Caco-2 (cell line): Measurements from ENCODE around the gene CYB5D1. TPM values are rescaled to one million over a fixed set of nuclear protein-coding genes. Genes with fewer than 3 reads are reported as not detected.
A peak's percentile ranks its signal among the peaks of the same experiment; 100 is the strongest.

ENCODE experiments used
- BruUV-seq: library from RNA; stranded (reverse); fragments of 400-500 nt; replicated peaks from 2 replicates; lab custom pipeline; 2021; lab: Mats Ljungman, UMichigan
- CTCF ChIA-PET: fragments of 300-600 bp; sonication (Branson Sonifier 250); formaldehyde crosslinking; loops from one replicate; lab custom pipeline; 2022; ENCODE audit warnings: antibody characterized with exemption; lab: Charles Lee
- POLR2A ChIA-PET: fragments of 300-600 bp; sonication (Branson Sonifier 250); formaldehyde crosslinking; loops from one replicate; lab custom pipeline; 2022; ENCODE audit warnings: antibody characterized with exemption; lab: Charles Lee
- DNase-seq, 2 experiments: peaks; one replicate each; pipeline versions ENCODE4 v3.0.0 to v3.0.0-alpha.2; 2020 to 2022
- H3K27me3 ChIP-seq: replicated peaks from 2 replicates; pipeline ENCODE4 v1.6.0; 2011; ENCODE audit warnings: low read length; ENCODE audit not compliant: control insufficient read depth, insufficient read depth
- H3K36me3 ChIP-seq: 2 replicates; pipeline ENCODE4 v1.5.1; 2011; ENCODE audit warnings: low read length; ENCODE audit not compliant: control insufficient read depth, insufficient read depth
- H3K4me1 ChIP-seq: fragments of 250-450 bp; sonication (Bioruptor Pico); 2 replicates; pipeline ENCODE4 v1.5.1; 2020; ENCODE audit warnings: mild to moderate bottlenecking
- H3K4me3 ChIP-seq: 2 replicates; pipeline ENCODE4 v1.5.1; 2011; ENCODE audit warnings: low read depth, mild to moderate bottlenecking, control low read depth, low read length
- H3K9me3 ChIP-seq: fragments of 250-450 bp; sonication (Bioruptor Pico); 2 replicates; pipeline ENCODE4 v1.5.1; 2020; ENCODE audit warnings: mild to moderate bottlenecking, moderate library complexity
- H3K27ac Mint-ChIP-seq: one replicate; pipeline ENCODE4 v1.8.0; 2022; ENCODE audit warnings: mixed read lengths; ENCODE audit not compliant: unreplicated experiment
- H3K27me3 Mint-ChIP-seq: one replicate; pipeline ENCODE4 v1.8.0; 2022; ENCODE audit warnings: mixed read lengths; ENCODE audit not compliant: insufficient read depth, unreplicated experiment
- H3K36me3 Mint-ChIP-seq: one replicate; pipeline ENCODE4 v1.8.0; 2022; ENCODE audit warnings: mild to moderate bottlenecking, mixed read lengths; ENCODE audit not compliant: insufficient read depth, unreplicated experiment
- H3K4me1 Mint-ChIP-seq: one replicate; pipeline ENCODE4 v1.8.0; 2022; ENCODE audit warnings: low read depth, mixed read lengths; ENCODE audit not compliant: unreplicated experiment
- H3K4me3 Mint-ChIP-seq: one replicate; pipeline ENCODE4 v1.8.0; 2022; ENCODE audit warnings: mild to moderate bottlenecking, moderate library complexity, mixed read lengths; ENCODE audit not compliant: unreplicated experiment
- H3K9me3 Mint-ChIP-seq: one replicate; pipeline ENCODE4 v1.8.0; 2022; ENCODE audit warnings: mixed read lengths; ENCODE audit not compliant: unreplicated experiment
- intact Hi-C: fragments of 100-400 bp; cut with micrococcal nuclease; formaldehyde crosslinking; loops from one replicate; pipeline ENCODE4 v1.10.0; 2022; ENCODE audit not compliant: unreplicated experiment
- total RNA-seq: library from RNA; stranded (reverse); gene quantifications from 2 replicates; pipeline ENCODE4 v1.2.3, GENCODE V29; 2022
- TF ChIP-seq, protein P1 (sequence below), 2 experiments: fragments of 200-600 bp in 1 of 2; IDR thresholded peaks; 1 replicate in 1 of 2; 2 replicates in 1 of 2; pipeline versions ENCODE4 v1.5.1 to v1.8.0; 2011 to 2022; ENCODE audit warnings: antibody characterized with exemption in 1 of 2, control low read depth in 1 of 2, inconsistent platforms in 1 of 2, low read depth in 1 of 2, low read length in 1 of 2, mild to moderate bottlenecking in 1 of 2, moderate library complexity in 1 of 2; ENCODE audit not compliant: insufficient read depth in 1 of 2, severe bottlenecking in 1 of 2, unreplicated experiment in 1 of 2

Gene CYB5D1
- total RNA-seq, 1 experiment from 2014 or later: 6.1 TPM

DNA sequence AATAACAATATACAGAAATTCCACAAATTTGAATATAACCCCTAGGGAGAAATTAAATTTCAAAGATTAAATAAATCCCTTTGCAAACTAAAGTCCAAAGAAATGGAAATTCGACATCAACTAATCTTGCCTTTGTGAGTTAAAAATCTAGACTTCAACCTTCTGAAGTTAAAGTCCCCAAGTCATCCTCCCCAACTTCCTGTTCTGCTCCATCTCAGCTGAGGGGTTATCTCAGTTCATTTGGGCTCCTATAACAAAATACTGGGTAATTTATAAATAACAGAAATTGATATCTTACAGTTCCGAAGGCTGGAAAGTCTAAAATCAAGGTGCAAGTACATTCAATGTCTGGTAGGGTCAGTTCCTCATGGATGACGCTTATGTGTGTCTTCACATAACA, 46.6 kb upstream of the CYB5D1 start:
- H3K27me3 Mint-ChIP-seq: no peaks in the 10 kb centered on the region
- ChIA-PET POLR2A (no interaction called here), CTCF (no interaction called here)
- H3K4me3 Mint-ChIP-seq: no peak overlapping the region
- Histone ChIP-seq H3K4me1 (0 out of 2 replicates have a peak, but pooled peaks cover 2% of the 10 kb centered on the region), H3K4me3 (no peak overlapping the region), H3K36me3 (no peaks in the 10 kb centered on the region), H3K27me3 (no peaks in the 10 kb centered on the region), H3K9me3 (no peaks in the 10 kb centered on the region)
- H3K4me1 Mint-ChIP-seq: peaks cover 6% of the 10 kb centered on the region
- intact Hi-C loops: no loop called here
- H3K27ac Mint-ChIP-seq: no peak overlapping the region
- TF ChIP-seq, protein P1, sequence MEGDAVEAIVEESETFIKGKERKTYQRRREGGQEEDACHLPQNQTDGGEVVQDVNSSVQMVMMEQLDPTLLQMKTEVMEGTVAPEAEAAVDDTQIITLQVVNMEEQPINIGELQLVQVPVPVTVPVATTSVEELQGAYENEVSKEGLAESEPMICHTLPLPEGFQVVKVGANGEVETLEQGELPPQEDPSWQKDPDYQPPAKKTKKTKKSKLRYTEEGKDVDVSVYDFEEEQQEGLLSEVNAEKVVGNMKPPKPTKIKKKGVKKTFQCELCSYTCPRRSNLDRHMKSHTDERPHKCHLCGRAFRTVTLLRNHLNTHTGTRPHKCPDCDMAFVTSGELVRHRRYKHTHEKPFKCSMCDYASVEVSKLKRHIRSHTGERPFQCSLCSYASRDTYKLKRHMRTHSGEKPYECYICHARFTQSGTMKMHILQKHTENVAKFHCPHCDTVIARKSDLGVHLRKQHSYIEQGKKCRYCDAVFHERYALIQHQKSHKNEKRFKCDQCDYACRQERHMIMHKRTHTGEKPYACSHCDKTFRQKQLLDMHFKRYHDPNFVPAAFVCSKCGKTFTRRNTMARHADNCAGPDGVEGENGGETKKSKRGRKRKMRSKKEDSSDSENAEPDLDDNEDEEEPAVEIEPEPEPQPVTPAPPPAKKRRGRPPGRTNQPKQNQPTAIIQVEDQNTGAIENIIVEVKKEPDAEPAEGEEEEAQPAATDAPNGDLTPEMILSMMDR (IDR thresholded peaks at IDR 0.05; ENCODE audit: insufficient read depth in 1 of 2, low read depth in 1 of 2, low read length in 1 of 2, severe bottlenecking in 1 of 2, unreplicated experiment in 1 of 2): no peak
- no peak for DNase-seq
- no peaks in the 10 kb centered on the region for H3K9me3 Mint-ChIP-seq
- BruUV-seq: no TSS peak
- H3K36me3 Mint-ChIP-seq: no peaks in the 10 kb centered on the region

GRCh38 chr17:7814969-7815368, 42.8 kb upstream of the CYB5D1 start:
- H3K4me1 Mint-ChIP-seq: peaks cover 16% of the 10 kb centered on the region
- BruUV-seq: no TSS peak
- TF ChIP-seq, protein P1 (IDR thresholded peaks at IDR 0.05; ENCODE audit: insufficient read depth in 1 of 2, low read depth in 1 of 2, low read length in 1 of 2, severe bottlenecking in 1 of 2, unreplicated experiment in 1 of 2): no peak

GRCh38 chr17:7816926-7817642, 40.7 kb upstream of the CYB5D1 start:
- POLR2A ChIA-PET: no interaction called here
- no peaks in the 10 kb centered on the region for H3K36me3 ChIP-seq
- H3K4me1 ChIP-seq: peaks cover 15% of the 10 kb centered on the region
- intact Hi-C loops: loop anchor here (1.0 kb wide), 1 partner anchor 70 kb away; no protein-coding TSS in a partner anchor
- TF ChIP-seq, protein P1 (IDR thresholded peaks at IDR 0.05; ENCODE audit: insufficient read depth in 1 of 2, low read depth in 1 of 2, low read length in 1 of 2, severe bottlenecking in 1 of 2, unreplicated experiment in 1 of 2): no peak
- H3K9me3 ChIP-seq: no peaks in the 10 kb centered on the region
- Mint-ChIP-seq H3K36me3 (no peaks in the 10 kb centered on the region), H3K4me3 (no peak overlapping the region), H3K9me3 (no peaks in the 10 kb centered on the region), H3K27ac (no peak overlapping the region), H3K27me3 (no peaks in the 10 kb centered on the region), H3K4me1 (peaks cover 16% of the 10 kb centered on the region)
- no peaks in the 10 kb centered on the region for H3K27me3 ChIP-seq
- DNase-seq: peak; percentile 50 to 51
- BruUV-seq: no TSS peak
- no peak overlapping the region for H3K4me3 ChIP-seq
- CTCF ChIA-PET: interaction anchor here (0.5 to 1.4 kb wide), 6 partner anchors 9 to 100 kb away, joined by 3 to 8 read pairs (median 6); partner anchors contain the start of gene NAA38

More at GRCh38 chr17:7814969-7815368, 42.8 kb upstream of the CYB5D1 start:
- Histone ChIP-seq H3K4me1 (peaks cover 15% of the 10 kb centered on the region), H3K9me3 (no peaks in the 10 kb centered on the region), H3K27me3 (no peaks in the 10 kb centered on the region), H3K4me3 (no peak overlapping the region), H3K36me3 (no peaks in the 10 kb centered on the region)
- H3K27me3 Mint-ChIP-seq: no peaks in the 10 kb centered on the region
- ChIA-PET CTCF (no interaction called here), POLR2A (no interaction called here)
- H3K4me3 Mint-ChIP-seq: no peak overlapping the region
- DNase-seq: no peak
- H3K9me3 Mint-ChIP-seq: no peaks in the 10 kb centered on the region
- no peak overlapping the region for H3K27ac Mint-ChIP-seq
- H3K36me3 Mint-ChIP-seq: no peaks in the 10 kb centered on the region
- intact Hi-C loops: no loop called here
